ENCODE measurements around the gene ZNF101. TPM values are rescaled to one million over a fixed set of nuclear protein-coding genes. Genes with fewer than 3 reads are reported as not detected.

ZNF101 gene
- total RNA-seq, 2 donors from 2014 or later: 66.9 to 79.6 TPM

- peaks cover 83 to 100% of the 10 kb centered on the region in 2 donors for H3K36me3 Mint-ChIP-seq
- DNase-seq (ENCODE audit: low spot score in 2 of 2) (no peak), ATAC-seq (no peak)
- H3K27ac Mint-ChIP-seq: no peak overlapping the region
- H3K9me3 Mint-ChIP-seq: peaks cover 38 to 39% of the 10 kb centered on the region in 2 donors
These were observed 43.5 kb downstream of the ZNF101 start for GRCh38 chr19:19711934-19712828.

- DNase-seq (ENCODE audit: low spot score in 2 of 2) (no peak), ATAC-seq (no peak)
- no peak overlapping the region for H3K27ac Mint-ChIP-seq
- peaks cover 54 to 60% of the 10 kb centered on the region in 2 donors for H3K9me3 Mint-ChIP-seq
- peaks cover 82 to 94% of the 10 kb centered on the region in 2 donors for H3K36me3 Mint-ChIP-seq
These were observed 51.2 kb downstream of the ZNF101 start for GRCh38 chr19:19719798-19720197.

GRCh38 chr19:19721896-19722295 lies 53.3 kb downstream of the ZNF101 start:
- peak; percentile 51 to 59 for ATAC-seq
- Mint-ChIP-seq H3K9me3 (peaks cover 63 to 66% of the 10 kb centered on the region in 2 donors), H3K27ac (no peak overlapping the region), H3K36me3 (peaks cover 81 to 94% of the 10 kb centered on the region in 2 donors)
- no peak for DNase-seq (ENCODE audit: low spot score in 2 of 2)

- peaks cover 47 to 56% of the 10 kb centered on the region in 2 donors for H3K36me3 Mint-ChIP-seq
These were observed 64.2 kb downstream of the ZNF101 start, which contains the start of gene ZNF14 for GRCh38 chr19:19732579-19733501. Gene ZNF14 (minus strand): TSS chr19:19733112. CDS start chr19:19732958, 154 bp downstream.

More at GRCh38 chr19:19732579-19733501, 64.2 kb downstream of the ZNF101 start, which contains the start of gene ZNF14:
- H3K9me3 Mint-ChIP-seq: peaks cover 5 to 10% of the 10 kb centered on the region in 2 donors
- peak within 1 kb of the TSS; percentile 83 to 90 for H3K27ac Mint-ChIP-seq
- DNase-seq (ENCODE audit: low spot score in 2 of 2) (peak; percentile 89 to 93), ATAC-seq (peak; percentile 100)

Other genes with a start within 250 kb of the ZNF101 start
- gene TSSK6, start 153.3 kb upstream of the ZNF101 start, total RNA-seq: 1 to 10 TPM; 3.8 to 5.5 TPM
- 100 to 1,000 TPM; 358 to 407 TPM for gene NDUFA13, start 152.6 kb upstream of the ZNF101 start, total RNA-seq
- gene YJEFN3, start 139.9 kb upstream of the ZNF101 start, total RNA-seq: 10 to 100 TPM in 1 of 2 donors, 1 to 10 TPM in 1; 5.7 to 11.3 TPM
- under 1 TPM; 0.25 to 0.31 TPM for gene CILP2, start 130.6 kb upstream of the ZNF101 start, total RNA-seq
- 10 to 100 TPM; 27.6 to 37.3 TPM for gene PBX4, start 50.2 kb upstream of the ZNF101 start, total RNA-seq
- 100 to 1,000 TPM in 1 of 2 donors, 10 to 100 TPM in 1; 35.4 to 122 TPM for gene LPAR2, start 40.6 kb upstream of the ZNF101 start, total RNA-seq
- gene GMIP, start 25.2 kb upstream of the ZNF101 start, total RNA-seq: 100 to 1,000 TPM in 1 of 2 donors, 10 to 100 TPM in 1; 69.7 to 106 TPM
- 10 to 100 TPM; 35.6 to 83.0 TPM for gene ATP13A1, start 5.2 kb upstream of the ZNF101 start, total RNA-seq
- 10 to 100 TPM in 1 of 2 donors, 1 to 10 TPM in 1; 7.3 to 11.6 TPM for gene ZNF14, start 64.3 kb downstream of the ZNF101 start, total RNA-seq
- gene ZNF506, start 152.9 kb downstream of the ZNF101 start, total RNA-seq: 10 to 100 TPM; 31.7 to 36.2 TPM
- 10 to 100 TPM; 19.9 to 20.7 TPM for gene ZNF253, start 197.0 kb downstream of the ZNF101 start, total RNA-seq
- 10 to 100 TPM; 24.4 to 28.5 TPM for gene ZNF93, start 232.1 kb downstream of the ZNF101 start, total RNA-seq

Data from activated naive CD4-positive, alpha-beta T cell treated with anti-CD3 and anti-CD28 coated beads, Interleukin-2, amount 50 U/mL, for 72 hours (primary cell).